ENCODE results near the gene CFAP65. TPM values are rescaled to one million over a fixed set of nuclear protein-coding genes. Genes with fewer than 3 reads are reported as not detected.

The CFAP65 gene
- total RNA-seq, 1 experiment from 2014 or later: 0.33 TPM

- no peaks in the 10 kb centered on the region for H3K9me3 ChIP-seq (ENCODE audit: control insufficient read depth, insufficient read depth, low read depth, low read length)
- TF ChIP-seq TCF7L2 (IDR thresholded peaks at IDR 0.05; ENCODE audit: low read depth, low read length) (no peak), CTCF (IDR thresholded peaks at IDR 0.05) (no peak), REST (IDR thresholded peaks at IDR 0.05; ENCODE audit: insufficient read depth in 1 of 2, low read depth in 2 of 2, low read length in 1 of 2) (no peak), SIN3A (IDR thresholded peaks at IDR 0.05; ENCODE audit: borderline replicate concordance, insufficient read depth, low read depth, low read length) (no peak), POLR2AphosphoS5 (IDR thresholded peaks at IDR 0.05; ENCODE audit: low read depth, low read length) (no peak)
- DNase-seq (ENCODE audit: low read depth, low spot score) (no peak), ATAC-seq (no peak)
- POLR2A ChIA-PET: no interaction called here
- H3K36me3 ChIP-seq (ENCODE audit: control insufficient read depth, insufficient read depth, low read length): no peaks in the 10 kb centered on the region
- no TSS peak for BruUV-seq (replicated peaks)
- no peak overlapping the region for H3K4me3 ChIP-seq (ENCODE audit: low read depth in 2 of 2, low read length in 2 of 2)
- no peak overlapping the region for H3K27ac ChIP-seq (ENCODE audit: low read length)
- no peaks in the 10 kb centered on the region for H3K27me3 ChIP-seq (ENCODE audit: control insufficient read depth, insufficient read depth, low read length)
- intact Hi-C loops (cut with micrococcal nuclease; ENCODE audit: unreplicated experiment): no loop called here
- CTCF ChIA-PET: no interaction called here
- in situ Hi-C loops (cut with HindIII; ENCODE audit: low pct_unique_long_range_greater_than_20kb, low sequenced_read_pairs): no loop called here
- no peaks in the 10 kb centered on the region for H3K4me1 ChIP-seq (ENCODE audit: control insufficient read depth, insufficient read depth, low read length)
These were observed 40.5 kb upstream of the CFAP65 start for GRCh38 chr2:219081701-219082331.

- Histone ChIP-seq H3K4me1 (ENCODE audit: control insufficient read depth, insufficient read depth, low read length) (no peaks in the 10 kb centered on the region), H3K9me3 (ENCODE audit: control insufficient read depth, insufficient read depth, low read depth, low read length) (no peaks in the 10 kb centered on the region), H3K36me3 (ENCODE audit: control insufficient read depth, insufficient read depth, low read length) (no peaks in the 10 kb centered on the region), H3K27me3 (ENCODE audit: control insufficient read depth, insufficient read depth, low read length) (no peaks in the 10 kb centered on the region), H3K27ac (ENCODE audit: low read length) (no peak overlapping the region), H3K4me3 (ENCODE audit: low read depth in 2 of 2, low read length in 2 of 2) (no peak overlapping the region)
- in situ Hi-C loops (cut with HindIII; ENCODE audit: low pct_unique_long_range_greater_than_20kb, low sequenced_read_pairs) (no loop called here), intact Hi-C loops (cut with micrococcal nuclease; ENCODE audit: unreplicated experiment) (no loop called here)
- no TSS peak for BruUV-seq (replicated peaks)
- ChIA-PET CTCF (no interaction called here), POLR2A (no interaction called here)
- no peak for TF ChIP-seq REST (IDR thresholded peaks at IDR 0.05; ENCODE audit: insufficient read depth in 1 of 2, low read depth in 2 of 2, low read length in 1 of 2)
- TF ChIP-seq CTCF (IDR thresholded peaks at IDR 0.05): no peak
- TF ChIP-seq POLR2AphosphoS5 (IDR thresholded peaks at IDR 0.05; ENCODE audit: low read depth, low read length): no peak
- TF ChIP-seq TCF7L2 (IDR thresholded peaks at IDR 0.05; ENCODE audit: low read depth, low read length): no peak
- no peak for TF ChIP-seq SIN3A (IDR thresholded peaks at IDR 0.05; ENCODE audit: borderline replicate concordance, insufficient read depth, low read depth, low read length)
- ATAC-seq: no peak
- DNase-seq (ENCODE audit: low read depth, low spot score): no peak
These were observed 39.8 kb upstream of the CFAP65 start for GRCh38 chr2:219081096-219081495.

Measured in Panc1 (cell line).